ENCODE results near the gene PCDH17.

Gene PCDH17

GRCh38 chr13:57631596-57632275 lies at the start of gene PCDH17:
PCDH17 (plus strand) TSS chr13:57631744; CDS start chr13:57632547, 803 bp downstream.
- no peak for DNase-seq (ENCODE audit: low read depth in 2 of 2)

- DNase-seq (ENCODE audit: low read depth in 2 of 2): no peak
Measured at GRCh38 chr13:57582032-57582431, 49.5 kb upstream of the PCDH17 start.

GRCh38 chr13:57583529-57583928 lies 48.0 kb upstream of the PCDH17 start:
- DNase-seq (ENCODE audit: low read depth in 2 of 2): no peak

GRCh38 chr13:57588639-57589038 lies 42.9 kb upstream of the PCDH17 start:
- no peak for DNase-seq (ENCODE audit: low read depth in 2 of 2)

GRCh38 chr13:57595775-57596174 lies 35.8 kb upstream of the PCDH17 start:
- DNase-seq (ENCODE audit: low read depth in 2 of 2): no peak

- no peak for DNase-seq (ENCODE audit: low read depth in 2 of 2)
Measured at GRCh38 chr13:57601536-57601935, 30.0 kb upstream of the PCDH17 start.

GRCh38 chr13:57604442-57604841 lies 27.1 kb upstream of the PCDH17 start:
- DNase-seq (ENCODE audit: low read depth in 2 of 2): no peak

GRCh38 chr13:57611969-57612368 lies 19.6 kb upstream of the PCDH17 start:
- DNase-seq (ENCODE audit: low read depth in 2 of 2): no peak

GRCh38 chr13:57612568-57612967 lies 19.0 kb upstream of the PCDH17 start:
- DNase-seq (ENCODE audit: low read depth in 2 of 2): no peak

- DNase-seq (ENCODE audit: low read depth in 2 of 2): no peak
Measured at GRCh38 chr13:57624565-57625435, 6.7 kb upstream of the PCDH17 start.

GRCh38 chr13:57627663-57628062 lies 3.9 kb upstream of the PCDH17 start:
- DNase-seq (ENCODE audit: low read depth in 2 of 2): no peak

GRCh38 chr13:57629391-57629804 lies 2.1 kb upstream of the PCDH17 start:
- DNase-seq (ENCODE audit: low read depth in 2 of 2): no peak

- no peak for DNase-seq (ENCODE audit: low read depth in 2 of 2)
Measured at GRCh38 chr13:57629821-57630235, 1.7 kb upstream of the PCDH17 start.

- DNase-seq (ENCODE audit: low read depth in 2 of 2): no peak
Measured at GRCh38 chr13:57630661-57631595, 616 bp upstream of the PCDH17 start.

GRCh38 chr13:57632276-57633140 lies 964 bp downstream of the PCDH17 start:
- DNase-seq (ENCODE audit: low read depth in 2 of 2): no peak

- DNase-seq (ENCODE audit: low read depth in 2 of 2): no peak
Measured at GRCh38 chr13:57633141-57633949, 1.8 kb downstream of the PCDH17 start.

- no peak for DNase-seq (ENCODE audit: low read depth in 2 of 2)
Measured at GRCh38 chr13:57633950-57634838, 2.6 kb downstream of the PCDH17 start.

- no peak for DNase-seq (ENCODE audit: low read depth in 2 of 2)
Measured at GRCh38 chr13:57634839-57635165, 3.3 kb downstream of the PCDH17 start.

GRCh38 chr13:57635541-57636085 lies 4.1 kb downstream of the PCDH17 start:
- DNase-seq (ENCODE audit: low read depth in 2 of 2): no peak

Measured in stimulated activated CD4-positive, alpha-beta T cell treated with anti-CD3 and anti-CD28 coated beads, Interleukin-4, amount 100 ng/mL, for 48 hours (primary cell).